K562 (cell line): ENCODE measurements around the gene HEXD. TPM values are rescaled to one million over a fixed set of nuclear protein-coding genes. Genes with fewer than 3 reads are reported as not detected.

Experiments
- ATAC-seq: fragments of 200-7000 bp; cut with Tn5 transposase; 3 replicates; pipeline ENCODE4 v1.9.1; 2020; ENCODE audit warnings: moderate library complexity
- BruUV-seq: library from RNA; stranded (reverse); fragments of 400-500 nt; replicated peaks from 2 replicates; lab custom pipeline; 2021; lab: Mats Ljungman, UMichigan
- CTCF ChIA-PET: fragments of 300-600 bp; formaldehyde crosslinking; extraction: SDS; loops from one replicate; lab custom pipeline; 2021; ENCODE audit warnings: low intra/inter-chr PET ratio; lab: Yijun Ruan, JAX
- POLR2A ChIA-PET: fragments of 300-600, 350-650 bp; sonication (Branson Sonifier 250); formaldehyde crosslinking; extraction: SDS; loops from one replicate; lab custom pipeline; 2021; ENCODE audit warnings: antibody characterized with exemption, inconsistent platforms; lab: Yijun Ruan, JAX
- DNase-seq, 4 experiments: peaks; one replicate each; pipeline versions ENCODE4 v3.0.0 to v3.0.0-alpha.2; 2011 to 2018; ENCODE audit warnings: low spot score in 3 of 4, mixed read lengths in 3 of 4; ENCODE audit errors: extremely low read depth in 1 of 4
- FAIRE-seq: peaks from 2 replicates; lab custom pipeline; 2011; peaks lifted over from hg19 to GRCh38; lab: Jason Lieb, UNC
- H2AFZ ChIP-seq: 2 replicates; pipeline ENCODE4 v1.6.0; 2011; ENCODE audit warnings: low read depth, low read length, control low read depth, inconsistent platforms
- H3K27ac ChIP-seq: fragments of 200-600 bp; 3 replicates; pipeline ENCODE4 v1.8.0; 2011; ENCODE audit warnings: low read depth, mild to moderate bottlenecking, control low read depth, inconsistent platforms, low read length, moderate library complexity, mixed read lengths; ENCODE audit errors: extremely low read depth
- H3K27me3 ChIP-seq, 2 experiments: fragments of 300-600 bp in 1 of 2; 2 replicates in 1 of 2; 3 replicates in 1 of 2; pipeline versions ENCODE4 v1.6.0 to v1.8.0; 2011; ENCODE audit warnings: inconsistent platforms in 2 of 2, low read length in 2 of 2, mild to moderate bottlenecking in 1 of 2, mixed read lengths in 1 of 2, moderate library complexity in 1 of 2; ENCODE audit not compliant: control insufficient read depth in 2 of 2, insufficient read depth in 2 of 2
- H3K36me3 ChIP-seq: fragments of 300-600 bp; 3 replicates; pipeline ENCODE4 v1.8.0; 2011; ENCODE audit warnings: mild to moderate bottlenecking, low read length, inconsistent platforms; ENCODE audit not compliant: control insufficient read depth, insufficient read depth
- H3K4me1 ChIP-seq, 2 experiments: fragments of 200-600 bp in 1 of 2; replicated peaks in 1 of 2; 2 replicates in 1 of 2; 3 replicates in 1 of 2; pipeline versions ENCODE4 v1.5.1 to v1.8.0; 2011; ENCODE audit warnings: inconsistent platforms in 2 of 2, low read length in 2 of 2, mild to moderate bottlenecking in 1 of 2, mixed read lengths in 1 of 2, moderate library complexity in 1 of 2; ENCODE audit not compliant: control insufficient read depth in 2 of 2, insufficient read depth in 2 of 2
- H3K4me2 ChIP-seq: 2 replicates; pipeline ENCODE4 v1.6.1; 2011; ENCODE audit warnings: low read length, control low read depth, inconsistent platforms, mixed read lengths; ENCODE audit not compliant: insufficient read depth
- H3K4me3 ChIP-seq: fragments of 200-600 bp; sonication (generic), shearing (Covaris generic); 2 replicates; pipeline ENCODE4 v1.5.1; 2016; ENCODE audit warnings: control low read depth, inconsistent platforms
- H3K79me2 ChIP-seq: fragments of 200-600 bp; 3 replicates; pipeline ENCODE4 v1.8.0; 2011; ENCODE audit warnings: low read length, inconsistent platforms; ENCODE audit not compliant: control insufficient read depth, insufficient read depth
- H3K9ac ChIP-seq, 2 experiments: 2 replicates each; pipeline versions ENCODE4 v1.6.0 to v1.6.1; 2011; ENCODE audit warnings: low read depth in 2 of 2, low read length in 2 of 2, control low read depth in 1 of 2, inconsistent platforms in 1 of 2, mild to moderate bottlenecking in 1 of 2, mixed read lengths in 1 of 2; ENCODE audit not compliant: insufficient read depth in 1 of 2
- H3K9me1 ChIP-seq: one replicate; pipeline ENCODE4 v1.6.0; 2011; ENCODE audit warnings: inconsistent platforms, mild to moderate bottlenecking, low read length, moderate library complexity; ENCODE audit not compliant: control insufficient read depth, insufficient read depth
- H3K9me3 ChIP-seq: replicated peaks from 2 replicates; pipeline ENCODE4 v1.5.1; 2011; ENCODE audit warnings: low read depth, low read length, inconsistent platforms; ENCODE audit not compliant: control insufficient read depth, insufficient read depth
- H4K20me1 ChIP-seq: replicated peaks from 2 replicates; pipeline ENCODE4 v1.6.1; 2011; ENCODE audit warnings: low read length, inconsistent platforms, mixed read lengths; ENCODE audit not compliant: control insufficient read depth, insufficient read depth
- CAMTA2 ChIP-seq: fragments of 250-450 bp; sonication (Bioruptor Pico); conservative IDR thresholded peaks from 2 replicates; pipeline ENCODE4 v1.5.1; 2022
- FOXA3 ChIP-seq, 2 experiments: fragments of 450-650 bp in 1 of 2; sonication (generic) in 1 of 2; formaldehyde crosslinking; IDR thresholded peaks in 1 of 2; conservative IDR thresholded peaks in 1 of 2; 2 replicates each; pipeline versions ENCODE4 v1.4.0 to v1.8.0; 2020 to 2022; ENCODE audit warnings: mild to moderate bottlenecking in 2 of 2, missing genetic modification reagents in 1 of 2
- POLR2G ChIP-seq: fragments of 200-400 bp; formaldehyde crosslinking; IDR thresholded peaks from 2 replicates; pipeline ENCODE4 v1.6.1; 2017; ENCODE audit warnings: low read depth, mild to moderate bottlenecking, antibody characterized with exemption, low read length, moderate library complexity
- TAF9B ChIP-seq: fragments of 450-650 bp; IDR thresholded peaks from 2 replicates; pipeline ENCODE4 v1.6.1; 2018; ENCODE audit warnings: mild to moderate bottlenecking; ENCODE audit not compliant: partially characterized antibody
- ZFP30 ChIP-seq: fragments of 250-450 bp; sonication (Bioruptor Pico); IDR thresholded peaks from 2 replicates; pipeline ENCODE4 v1.8.0; 2022; ENCODE audit warnings: moderate library complexity, mild to moderate bottlenecking, inconsistent platforms, borderline replicate concordance
- ZFX ChIP-seq: sonication (generic); formaldehyde crosslinking; IDR thresholded peaks from 2 replicates; pipeline ENCODE4 v1.8.0; 2022; ENCODE audit warnings: mild to moderate bottlenecking, missing genetic modification reagents, moderate library complexity
- WGBS: fragments of 100-300 bp; shearing (Covaris generic); methylation state at CpG from one replicate; pipeline ENCODE4 v1.1.6; 2016; ENCODE audit warnings: low coverage, mixed read lengths; ENCODE audit not compliant: insufficient coverage; ENCODE audit errors: missing lambda C conversion rate; 5-methylcytosine and 5-hydroxymethylcytosine counted together
- in situ Hi-C: fragments of 300-500 bp; cut with MboI; formaldehyde crosslinking; loops from 4 replicates; pipeline ENCODE4 v1.15.0; 2018; ENCODE audit warnings: inconsistent platforms, mixed read lengths
- intact Hi-C: fragments of 100-400 bp; cut with micrococcal nuclease; formaldehyde crosslinking; loops from 2 replicates; pipeline ENCODE4 v1.14.2; 2022
- polyA plus RNA-seq, 8 experiments: library from polyadenylated mRNA; depleted of rRNA in 4 of 8; stranded (reverse) in 5 of 8; unstranded in 3 of 8; fragments of >200 nt; fragmentation: Nextera tagmentation in 2 of 8; fragmentation: Illumina TruSeq in 1 of 8; extraction: Ambion mirVana in 2 of 8; extraction: Trizol in 1 of 8; gene quantifications; 2 replicates each; pipeline versions ENCODE4 v1.2.1 to v1.2.3, GENCODE V29; 2011 to 2014; ENCODE audit warnings: inconsistent platforms in 1 of 8, missing spikeins in 1 of 8
- total RNA-seq, 7 experiments: library from RNA; depleted of rRNA in 6 of 7; stranded (reverse); fragments of >200 nt in 6 of 7; fragmentation: Illumina TruSeq in 2 of 7; extraction: Trizol in 2 of 7; gene quantifications; 2 replicates each; pipeline versions ENCODE4 v1.2.1 to v1.2.3, GENCODE V29; 2011 to 2021; ENCODE audit warnings: low replicate concordance in 1 of 7
- TF ChIP-seq, protein P1 (sequence below): sonication (generic); formaldehyde crosslinking; IDR thresholded peaks from 2 replicates; pipeline ENCODE4 v1.8.1; 2023; ENCODE audit warnings: mild to moderate bottlenecking, missing genetic modification reagents
- TF ChIP-seq, protein P2 (sequence below), 2 experiments: IDR thresholded peaks; 2 replicates each; pipeline ENCODE4 v1.6.1; 2011; ENCODE audit warnings: borderline replicate concordance in 1 of 2, control low read depth in 1 of 2, low read depth in 1 of 2, low read length in 1 of 2, mild to moderate bottlenecking in 1 of 2, mixed read lengths in 1 of 2, moderate library complexity in 1 of 2; ENCODE audit not compliant: insufficient read depth in 1 of 2, insufficient read length in 1 of 2, poor library complexity in 1 of 2, severe bottlenecking in 1 of 2; ENCODE audit errors: extremely low read depth in 1 of 2
- TF ChIP-seq, protein P3 (sequence below), 2 experiments: fragments of 450-650 bp; IDR thresholded peaks; 2 replicates each; pipeline ENCODE4 v1.6.1; 2016
- TF ChIP-seq, protein P4 (sequence below): sonication (generic); formaldehyde crosslinking; IDR thresholded peaks from 2 replicates; pipeline ENCODE4 v1.8.0; 2022; ENCODE audit warnings: missing genetic modification reagents, mild to moderate bottlenecking, borderline replicate concordance

HEXD gene
- total and polyA plus RNA-seq, 9 of the 15 experiments (the other 6 are each of a cell fraction or from before 2014, with no cell fraction given), result 1.0 to 25.3 (median 10.0) TPM

DNA sequence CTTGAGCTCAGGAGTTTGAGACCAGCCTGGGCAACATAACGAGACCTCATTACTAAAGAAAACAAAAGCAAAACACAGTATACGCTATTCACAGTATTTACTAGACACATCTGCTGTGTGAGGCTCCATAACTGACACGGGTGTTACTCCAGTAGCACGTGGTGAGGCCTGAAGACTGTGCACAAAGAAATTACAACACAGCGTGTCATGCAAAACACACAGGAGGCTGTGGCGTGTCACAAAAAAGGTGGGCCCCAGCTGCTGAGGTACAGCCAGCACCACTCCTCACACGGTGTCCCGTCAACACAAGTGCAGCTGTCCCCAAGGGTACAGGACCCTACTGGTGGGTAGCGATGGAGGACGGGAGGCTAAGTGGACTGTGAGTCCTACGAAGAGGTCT lies 29.7 kb downstream of the HEXD start (continued):
- TF ChIP-seq, protein P1, sequence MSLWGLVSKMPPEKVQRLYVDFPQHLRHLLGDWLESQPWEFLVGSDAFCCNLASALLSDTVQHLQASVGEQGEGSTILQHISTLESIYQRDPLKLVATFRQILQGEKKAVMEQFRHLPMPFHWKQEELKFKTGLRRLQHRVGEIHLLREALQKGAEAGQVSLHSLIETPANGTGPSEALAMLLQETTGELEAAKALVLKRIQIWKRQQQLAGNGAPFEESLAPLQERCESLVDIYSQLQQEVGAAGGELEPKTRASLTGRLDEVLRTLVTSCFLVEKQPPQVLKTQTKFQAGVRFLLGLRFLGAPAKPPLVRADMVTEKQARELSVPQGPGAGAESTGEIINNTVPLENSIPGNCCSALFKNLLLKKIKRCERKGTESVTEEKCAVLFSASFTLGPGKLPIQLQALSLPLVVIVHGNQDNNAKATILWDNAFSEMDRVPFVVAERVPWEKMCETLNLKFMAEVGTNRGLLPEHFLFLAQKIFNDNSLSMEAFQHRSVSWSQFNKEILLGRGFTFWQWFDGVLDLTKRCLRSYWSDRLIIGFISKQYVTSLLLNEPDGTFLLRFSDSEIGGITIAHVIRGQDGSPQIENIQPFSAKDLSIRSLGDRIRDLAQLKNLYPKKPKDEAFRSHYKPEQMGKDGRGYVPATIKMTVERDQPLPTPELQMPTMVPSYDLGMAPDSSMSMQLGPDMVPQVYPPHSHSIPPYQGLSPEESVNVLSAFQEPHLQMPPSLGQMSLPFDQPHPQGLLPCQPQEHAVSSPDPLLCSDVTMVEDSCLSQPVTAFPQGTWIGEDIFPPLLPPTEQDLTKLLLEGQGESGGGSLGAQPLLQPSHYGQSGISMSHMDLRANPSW, result no peak

- ATAC-seq, result no peak
- Histone ChIP-seq H2AFZ (no peak overlapping the region), H3K4me3 (peak overlapping the region; percentile 93), H3K4me1 (peaks cover 21 to 63% of the 10 kb centered on the region in 2 experiments), H3K9ac (peak overlapping the region; percentile 85 to 99), H3K9me1 (no peaks in the 10 kb centered on the region), H3K27ac (peak overlapping the region; percentile 85; the same call in 2 of the 3 replicates), H3K9me3 (no peaks in the 10 kb centered on the region), H3K27me3 (no peaks in the 10 kb centered on the region), H4K20me1 (no peaks in the 10 kb centered on the region), H3K79me2 (peaks cover 27% of the 10 kb centered on the region), H3K36me3 (peaks cover 14% of the 10 kb centered on the region; the same call in 2 of the 3 replicates), H3K4me2 (peak overlapping the region; percentile 90)
- intact Hi-C loops (no loop called here), in situ Hi-C loops (no loop called here)
- WGBS, result 84% methylated on average over 26 of the region's 30 CpGs
- DNase-seq, result no peak
- no peak for FAIRE-seq
- ChIA-PET POLR2A (interaction anchor here (1.0 to 1.1 kb wide), 2 partner anchors 8 to 16 kb away, joined by 4 to 6 read pairs; no protein-coding TSS in a partner anchor), CTCF (no interaction called here)
- BruUV-seq, result no TSS peak
- TF ChIP-seq ZFP30 (CRISPR knock-in tag) (no peak), CAMTA2 (CRISPR knock-in tag) (no peak), FOXA3 (CRISPR knock-in tag; conservative IDR thresholded peaks at IDR 0.05 in 1 of 2, IDR thresholded peaks at IDR 0.05 in 1 of 2) (no peak), POLR2G (peak; percentile 11; the same call in 1 of the 2 replicates), ZFX (no peak), TAF9B (no peak)
- TF ChIP-seq, protein P2, sequence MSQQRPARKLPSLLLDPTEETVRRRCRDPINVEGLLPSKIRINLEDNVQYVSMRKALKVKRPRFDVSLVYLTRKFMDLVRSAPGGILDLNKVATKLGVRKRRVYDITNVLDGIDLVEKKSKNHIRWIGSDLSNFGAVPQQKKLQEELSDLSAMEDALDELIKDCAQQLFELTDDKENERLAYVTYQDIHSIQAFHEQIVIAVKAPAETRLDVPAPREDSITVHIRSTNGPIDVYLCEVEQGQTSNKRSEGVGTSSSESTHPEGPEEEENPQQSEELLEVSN (IDR thresholded peaks at IDR 0.05; ENCODE audit: borderline replicate concordance in 1 of 2, extremely low read depth in 1 of 2, insufficient read depth in 1 of 2, insufficient read length in 1 of 2, low read depth in 1 of 2, low read length in 1 of 2, poor library complexity in 1 of 2, severe bottlenecking in 1 of 2), result peak in 1 of 2 experiments; percentile 54
- TF ChIP-seq, protein P3, sequence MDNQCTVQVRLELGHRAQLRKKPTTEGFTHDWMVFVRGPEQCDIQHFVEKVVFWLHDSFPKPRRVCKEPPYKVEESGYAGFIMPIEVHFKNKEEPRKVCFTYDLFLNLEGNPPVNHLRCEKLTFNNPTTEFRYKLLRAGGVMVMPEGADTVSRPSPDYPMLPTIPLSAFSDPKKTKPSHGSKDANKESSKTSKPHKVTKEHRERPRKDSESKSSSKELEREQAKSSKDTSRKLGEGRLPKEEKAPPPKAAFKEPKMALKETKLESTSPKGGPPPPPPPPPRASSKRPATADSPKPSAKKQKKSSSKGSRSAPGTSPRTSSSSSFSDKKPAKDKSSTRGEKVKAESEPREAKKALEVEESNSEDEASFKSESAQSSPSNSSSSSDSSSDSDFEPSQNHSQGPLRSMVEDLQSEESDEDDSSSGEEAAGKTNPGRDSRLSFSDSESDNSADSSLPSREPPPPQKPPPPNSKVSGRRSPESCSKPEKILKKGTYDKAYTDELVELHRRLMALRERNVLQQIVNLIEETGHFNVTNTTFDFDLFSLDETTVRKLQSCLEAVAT (IDR thresholded peaks at IDR 0.05), result peak in 1 of 2 experiments; percentile 58; a peak in 2 of 4 replicates
- TF ChIP-seq, protein P4, sequence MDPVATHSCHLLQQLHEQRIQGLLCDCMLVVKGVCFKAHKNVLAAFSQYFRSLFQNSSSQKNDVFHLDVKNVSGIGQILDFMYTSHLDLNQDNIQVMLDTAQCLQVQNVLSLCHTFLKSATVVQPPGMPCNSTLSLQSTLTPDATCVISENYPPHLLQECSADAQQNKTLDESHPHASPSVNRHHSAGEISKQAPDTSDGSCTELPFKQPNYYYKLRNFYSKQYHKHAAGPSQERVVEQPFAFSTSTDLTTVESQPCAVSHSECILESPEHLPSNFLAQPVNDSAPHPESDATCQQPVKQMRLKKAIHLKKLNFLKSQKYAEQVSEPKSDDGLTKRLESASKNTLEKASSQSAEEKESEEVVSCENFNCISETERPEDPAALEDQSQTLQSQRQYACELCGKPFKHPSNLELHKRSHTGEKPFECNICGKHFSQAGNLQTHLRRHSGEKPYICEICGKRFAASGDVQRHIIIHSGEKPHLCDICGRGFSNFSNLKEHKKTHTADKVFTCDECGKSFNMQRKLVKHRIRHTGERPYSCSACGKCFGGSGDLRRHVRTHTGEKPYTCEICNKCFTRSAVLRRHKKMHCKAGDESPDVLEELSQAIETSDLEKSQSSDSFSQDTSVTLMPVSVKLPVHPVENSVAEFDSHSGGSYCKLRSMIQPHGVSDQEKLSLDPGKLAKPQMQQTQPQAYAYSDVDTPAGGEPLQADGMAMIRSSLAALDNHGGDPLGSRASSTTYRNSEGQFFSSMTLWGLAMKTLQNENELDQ (CRISPR knock-in tag), result no peak
Measured at GRCh38 chr17:82449131-82449882, 31.2 kb downstream of the HEXD start.
